DMS114 treated with DMSO at 0.1 percent for 48 hours (cell line): ENCODE results near the gene METTL2A.
A peak's percentile ranks its signal among the peaks of the same experiment; 100 is the strongest.
"Not testable (repeated sequence)": the region's sequence is repeated elsewhere in the genome, so short reads cannot be mapped to it uniquely, and the experiment has no call there.

Experiments
- DNase-seq: peaks from one replicate; lab custom pipeline; 2025; ENCODE audit not compliant: unreplicated experiment; lab: John Stamatoyannopoulos, UW

METTL2A gene

GRCh38 chr17:62471380-62471880, 47.7 kb downstream of the METTL2A start:
- DNase-seq, result not testable (repeated sequence)

- DNase-seq, result not testable (repeated sequence)
Measured at GRCh38 chr17:62473030-62473982, 49.6 kb downstream of the METTL2A start.

- not testable (repeated sequence) for DNase-seq
Measured at GRCh38 chr17:62477111-62477510, 53.4 kb downstream of the METTL2A start.

GRCh38 chr17:62477718-62478408, 54.2 kb downstream of the METTL2A start:
- not testable (repeated sequence) for DNase-seq

- peak; percentile 18 for DNase-seq
Measured at GRCh38 chr17:62478424-62478879, 54.8 kb downstream of the METTL2A start, which contains the start of gene TLK2. TLK2 (plus strand) TSS chr17:62478825; CDS start chr17:62481126, 2,301 bp downstream.

GRCh38 chr17:62478880-62479638, 55.4 kb downstream of the METTL2A start:
- DNase-seq, result not testable (repeated sequence)

- not testable (repeated sequence) for DNase-seq
Measured at GRCh38 chr17:62479639-62480258, 56.1 kb downstream of the METTL2A start.

GRCh38 chr17:62482553-62482952, 58.9 kb downstream of the METTL2A start:
- not testable (repeated sequence) for DNase-seq

- not testable (repeated sequence) for DNase-seq
Measured at GRCh38 chr17:62490990-62491389, 67.3 kb downstream of the METTL2A start.

GRCh38 chr17:62493049-62493655, 69.5 kb downstream of the METTL2A start:
- not testable (repeated sequence) for DNase-seq

- DNase-seq, result not testable (repeated sequence)
Measured at GRCh38 chr17:62494073-62494472, 70.4 kb downstream of the METTL2A start.

- DNase-seq, result not testable (repeated sequence)
Measured at GRCh38 chr17:62496344-62496743, 72.6 kb downstream of the METTL2A start.

- DNase-seq, result not testable (repeated sequence)
Measured at GRCh38 chr17:62498796-62499195, 75.1 kb downstream of the METTL2A start.
